Psoas muscle (tissue), 8 donors: ENCODE data around the gene RFX8. TPM values are rescaled to one million over a fixed set of nuclear protein-coding genes. Genes with fewer than 3 reads are reported as not detected.

Experiments used
- ATAC-seq, 4 donors: fragments of 200-7000 bp; cut with Tn5 transposase; one replicate each; pipeline ENCODE4 v1.9.1; 2020; ENCODE audit warnings: moderate library complexity in 3 of 4, mild to moderate bottlenecking in 2 of 4
- DNase-seq, 2 donors: peaks; one replicate each; pipeline ENCODE4 v3.0.0-alpha.2; 2020
- H3K27ac ChIP-seq: fragments of 200-600 bp; one replicate; pipeline ENCODE4 v1.8.0; 2022
- H3K27me3 ChIP-seq, 3 donors: fragments of 200-600 bp in 1 of 3; one replicate each; pipeline versions ENCODE4 v1.6.1 to v1.8.0; 2013 to 2022; ENCODE audit warnings: low read length in 2 of 3, mild to moderate bottlenecking in 2 of 3, moderate library complexity in 1 of 3; ENCODE audit not compliant: insufficient read depth in 3 of 3
- H3K36me3 ChIP-seq, 2 donors: fragments of 200-600 bp in 1 of 2; one replicate each; pipeline versions ENCODE4 v1.6.1 to v1.8.0; 2013 to 2022; ENCODE audit warnings: low read depth in 1 of 2, mild to moderate bottlenecking in 1 of 2, moderate library complexity in 1 of 2; ENCODE audit not compliant: insufficient read depth in 1 of 2
- H3K4me1 ChIP-seq: fragments of 200-600 bp; one replicate; pipeline ENCODE4 v1.8.0; 2022
- H3K4me3 ChIP-seq: fragments of 200-600 bp; one replicate; pipeline ENCODE4 v1.8.0; 2022; ENCODE audit warnings: mild to moderate bottlenecking
- H3K9me3 ChIP-seq: fragments of 200-600 bp; one replicate; pipeline ENCODE4 v1.8.0; 2022
- CTCF ChIP-seq: fragments of 200-600 bp; IDR thresholded peaks from one replicate; pipeline ENCODE4 v1.8.0; 2022; ENCODE audit warnings: antibody characterized with exemption
- WGBS, 3 donors: extraction: QIAGEN DNeasy Blood & Tissue Kit; methylation state at CpG; one replicate each; pipeline versions ENCODE4 v1.1.6 to v1.1.7; 2013; 5-methylcytosine and 5-hydroxymethylcytosine counted together
- intact Hi-C, 2 donors: fragments of 100-400 bp; cut with DNase I; formaldehyde crosslinking; loops; one replicate each; pipeline versions ENCODE4 v1.11.0 to v1.14.2; 2022
- polyA plus RNA-seq, 3 donors: library from polyadenylated mRNA; stranded (reverse); fragments of 200-250 nt; gene quantifications; one replicate each; pipeline ENCODE4 v1.2.3, GENCODE V29; 2013
- total RNA-seq, 4 donors: library from RNA; stranded (reverse); fragmentation: NEBNext Ultra II Directional in 2 of 4; extraction: Animal tissue kit (Norgen Biotek cat#: 25700) in 2 of 4; gene quantifications; one replicate each; pipeline versions ENCODE4 v1.2.1 to v1.2.4, GENCODE V29; 2021 to 2023
- donor health status: healthy with polysubstance abuse.
- donor health status: DM: no; HTN: no; CAD: no; lungs with moderate emphysema.
- donor health status: Bipolar disorder and iron deficiency.
- donor health status: healthy.
- donor health status: DM: yes; HTN: yes; CAD: no.
- donor health status: DM: no; HTN: no; CAD: no.
- donor health status: DM: no; HTN: no; CAD: no.
- donor health status: DM: yes; HTN: yes; CAD: no.

The RFX8 gene
- total and polyA plus RNA-seq, 7 donors = 0.03 to 0.29 (median 0.12) TPM; not detected in 4

- 91 to 95% (median 94%) methylated on average over 6 of the region's 6 CpGs for WGBS, 3 donors
Measured at GRCh38 chr2:101492936-101493473, 18.1 kb upstream of the RFX8 start.

GRCh38 chr2:101486994-101487393 is 12.1 kb upstream of the RFX8 start:
- Histone ChIP-seq H3K4me3 (no peak overlapping the region), H3K36me3 (no peaks in the 10 kb centered on the region), H3K4me1 (no peaks in the 10 kb centered on the region), H3K9me3 (no peaks in the 10 kb centered on the region), H3K27me3 (no peaks in the 10 kb centered on the region), H3K27ac (no peak overlapping the region)
- ATAC-seq (no peak), DNase-seq (no peak)
- TF ChIP-seq CTCF = no peak
- intact Hi-C loops = no loop called here
- WGBS, 3 donors = 81 to 92% (median 91%) methylated on average over 5 of the region's 5 CpGs

More at GRCh38 chr2:101492936-101493473, 18.1 kb upstream of the RFX8 start:
- Histone ChIP-seq H3K27me3 (no peaks in the 10 kb centered on the region), H3K4me1 (no peaks in the 10 kb centered on the region), H3K36me3 (no peaks in the 10 kb centered on the region), H3K27ac (no peak overlapping the region), H3K9me3 (no peaks in the 10 kb centered on the region), H3K4me3 (no peak overlapping the region)
- TF ChIP-seq CTCF = no peak
- intact Hi-C loops = no loop called here
- DNase-seq (no peak), ATAC-seq (no peak)

GRCh38 chr2:101486258-101486701 is 11.4 kb upstream of the RFX8 start:
- H3K27ac ChIP-seq = no peak overlapping the region

GRCh38 chr2:101485856-101486255 is 10.9 kb upstream of the RFX8 start:
- H3K27ac ChIP-seq = no peak overlapping the region
- H3K27me3 ChIP-seq = no peaks in the 10 kb centered on the region
- DNase-seq = no peak
- H3K4me1 ChIP-seq = no peaks in the 10 kb centered on the region
- no peak for ATAC-seq
- no peaks in the 10 kb centered on the region for H3K36me3 ChIP-seq
- H3K4me3 ChIP-seq = no peak overlapping the region
- TF ChIP-seq CTCF = no peak
- intact Hi-C loops = no loop called here
- no peaks in the 10 kb centered on the region for H3K9me3 ChIP-seq
- WGBS, 3 donors = 87 to 89% (median 87%) methylated on average over 4 of the region's 4 CpGs

More at GRCh38 chr2:101486258-101486701, 11.4 kb upstream of the RFX8 start:
- 61 to 70% (median 61%) methylated on average over 4 of the region's 4 CpGs for WGBS, 3 donors
- DNase-seq = no peak
- Histone ChIP-seq H3K9me3 (no peaks in the 10 kb centered on the region), H3K27me3 (no peaks in the 10 kb centered on the region), H3K4me3 (no peak overlapping the region), H3K36me3 (no peaks in the 10 kb centered on the region), H3K4me1 (no peaks in the 10 kb centered on the region)
- TF ChIP-seq CTCF = no peak
- intact Hi-C loops = no loop called here
- ATAC-seq = no peak

GRCh38 chr2:101480764-101481163 is 5.9 kb upstream of the RFX8 start:
- DNase-seq (no peak), ATAC-seq (no peak)
- H3K27ac ChIP-seq = no peak overlapping the region
- no peaks in the 10 kb centered on the region for H3K27me3 ChIP-seq
- WGBS, 3 donors = 80 to 89% (median 82%) methylated on average over 8 of the region's 8 CpGs
- H3K4me3 ChIP-seq = no peak overlapping the region
- H3K36me3 ChIP-seq = no peaks in the 10 kb centered on the region
- no peak for TF ChIP-seq CTCF
- no peaks in the 10 kb centered on the region for H3K4me1 ChIP-seq
- no peaks in the 10 kb centered on the region for H3K9me3 ChIP-seq
- intact Hi-C loops = no loop called here
